Spleen (tissue), 3 donors: Measurements from ENCODE around the gene CGNL1.

Experiments
- POLR2A ChIP-seq, 3 donors: fragments of 450-650 bp; IDR thresholded peaks; one replicate each; pipeline ENCODE4 v1.5.1; 2017; ENCODE audit warnings: antibody characterized with exemption in 3 of 3, mild to moderate bottlenecking in 1 of 3
- POLR2AphosphoS5 ChIP-seq, 3 donors: sonication (generic); formaldehyde crosslinking; IDR thresholded peaks; one replicate each; pipeline ENCODE4 v1.5.1; 2017; ENCODE audit warnings: antibody characterized with exemption in 3 of 3

DNA sequence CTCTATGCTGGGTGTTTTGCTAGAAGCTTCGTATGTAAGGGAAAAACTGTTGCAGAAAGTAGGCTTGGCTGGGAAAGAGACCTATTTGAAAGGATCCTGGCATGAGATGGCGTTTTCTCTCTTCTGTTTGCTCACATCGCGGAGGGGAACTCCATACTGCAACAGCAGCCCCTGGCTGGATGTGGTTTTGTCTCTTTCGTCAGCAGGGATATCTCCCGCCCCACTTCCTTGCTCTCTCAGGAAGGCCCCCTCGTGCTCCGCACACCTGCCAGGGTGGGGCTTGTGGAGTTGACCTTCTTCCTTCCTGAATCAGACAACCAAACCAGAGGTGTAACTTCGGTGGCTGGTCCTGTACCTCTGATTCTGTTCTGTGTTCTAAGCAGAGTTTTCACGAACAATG lies 189.0 kb downstream of the CGNL1 start:
- TF ChIP-seq POLR2AphosphoS5 (IDR thresholded peaks at IDR 0.05) (peak in 1 of 3 donors; percentile 32), POLR2A (IDR thresholded peaks at IDR 0.05) (no peak)
